GM23338 (cell line): ENCODE results near the gene CLPTM1L.
"Not testable (repeated sequence)": the region's sequence is repeated elsewhere in the genome, so short reads cannot be mapped to it uniquely, and the experiment has no call there.

Experiments
- CREB1 ChIP-seq: fragments of 250-450 bp; sonication (Bioruptor Pico); IDR thresholded peaks from 2 replicates; pipeline ENCODE4 v1.5.0; 2020; ENCODE audit warnings: low read depth, mild to moderate bottlenecking, moderate library complexity
- CTCF ChIP-seq, 2 experiments: fragments of 200-600 bp in 1 of 2; sonication (generic) in 1 of 2; conservative IDR thresholded peaks; 2 replicates each; pipeline versions ENCODE4 v1.5.1 to v1.6.1; 2016 to 2017; ENCODE audit warnings: antibody characterized with exemption in 2 of 2, low read depth in 2 of 2, mild to moderate bottlenecking in 2 of 2, moderate library complexity in 1 of 2
- EZH2 ChIP-seq: fragments of 200-600 bp; sonication (generic); IDR thresholded peaks from one replicate; pipeline ENCODE4 v1.8.0; 2017; ENCODE audit warnings: antibody characterized with exemption, mild to moderate bottlenecking, low read depth; ENCODE audit not compliant: unreplicated experiment
- EZH2phosphoT487 ChIP-seq: fragments of 200-600 bp; sonication (generic); IDR thresholded peaks from one replicate; pipeline ENCODE4 v1.8.1; 2018; ENCODE audit warnings: antibody characterized with exemption; ENCODE audit not compliant: unreplicated experiment
- JUNB ChIP-seq: IDR thresholded peaks from one replicate; pipeline ENCODE4 v1.6.1; 2016; ENCODE audit warnings: antibody characterized with exemption; ENCODE audit not compliant: unreplicated experiment
- POLR2AphosphoS5 ChIP-seq: IDR thresholded peaks from 2 replicates; pipeline ENCODE4 v1.6.1; 2016; ENCODE audit warnings: antibody characterized with exemption, low read depth
- REST ChIP-seq: IDR thresholded peaks from one replicate; pipeline ENCODE4 v1.6.1; 2018; ENCODE audit warnings: antibody characterized with exemption; ENCODE audit not compliant: unreplicated experiment
- ZNF331 ChIP-seq: fragments of 250-450 bp; sonication (Bioruptor Pico); IDR thresholded peaks from 2 replicates; pipeline ENCODE4 v1.5.0; 2020; ENCODE audit warnings: low read depth, mild to moderate bottlenecking, moderate library complexity
- ZNF462 ChIP-seq: fragments of 250-450 bp; sonication (Bioruptor Pico); IDR thresholded peaks from 2 replicates; pipeline ENCODE4 v1.5.0; 2020; ENCODE audit warnings: mild to moderate bottlenecking, moderate library complexity

GRCh38 chr5:1275397-1276391, 69.2 kb downstream of the CLPTM1L start:
- TF ChIP-seq CTCF (conservative IDR thresholded peaks at IDR 0.05; ENCODE audit: low read depth in 2 of 2); REST; JUNB; EZH2phosphoT487; CREB1 (CRISPR knock-in tag); POLR2AphosphoS5; ZNF331 (CRISPR knock-in tag); EZH2; ZNF462 (CRISPR knock-in tag): not testable (repeated sequence)
